Limb (tissue), 2 donors: ENCODE data around the gene CBX1.
A peak's percentile ranks its signal among the peaks of the same experiment; 100 is the strongest.
"Not testable (repeated sequence)": the region's sequence is repeated elsewhere in the genome, so short reads cannot be mapped to it uniquely, and the experiment has no call there.

ENCODE experiments used
- DNase-seq, 2 donors: peaks; one replicate each; pipeline ENCODE4 v3.0.0-alpha.2; 2016; ENCODE audit errors: extremely low spot score in 2 of 2

Gene CBX1

GRCh38 chr17:48123776-48124388, 22.6 kb upstream of the CBX1 start:
- no peak for DNase-seq

GRCh38 chr17:48123111-48123510, 21.8 kb upstream of the CBX1 start:
- no peak for DNase-seq

GRCh38 chr17:48122665-48123045, 21.4 kb upstream of the CBX1 start:
- no peak for DNase-seq

- no peak for DNase-seq
These were observed 20.8 kb upstream of the CBX1 start for GRCh38 chr17:48121923-48122664.

GRCh38 chr17:48113201-48113676, 12.0 kb upstream of the CBX1 start:
- no peak for DNase-seq

- DNase-seq = no peak
These were observed 10.6 kb upstream of the CBX1 start for GRCh38 chr17:48111937-48112241.

- DNase-seq = no peak
These were observed 9.5 kb upstream of the CBX1 start for GRCh38 chr17:48110761-48111160.

- DNase-seq = peak; percentile 84 to 92
These were observed 6.1 kb upstream of the CBX1 start, which contains the start of gene SNX11 for GRCh38 chr17:48107137-48108055. Gene SNX11 (plus strand): TSS chr17:48107766. CDS start chr17:48112044, 4,278 bp downstream.

- DNase-seq = no peak
These were observed 5.5 kb upstream of the CBX1 start for GRCh38 chr17:48106802-48107136.

GRCh38 chr17:48104440-48104839, 3.2 kb upstream of the CBX1 start:
- no peak for DNase-seq

GRCh38 chr17:48102798-48103715, 1.8 kb upstream of the CBX1 start:
- no peak for DNase-seq

GRCh38 chr17:48102043-48102750, 919 bp upstream of the CBX1 start:
- DNase-seq = no peak

GRCh38 chr17:48100591-48101011, 677 bp downstream of the CBX1 start:
- peak; percentile 65 to 84 for DNase-seq

- DNase-seq = no peak
These were observed 1.1 kb downstream of the CBX1 start for GRCh38 chr17:48100160-48100559.

- DNase-seq = no peak
These were observed 5.7 kb downstream of the CBX1 start for GRCh38 chr17:48095611-48096010.

GRCh38 chr17:48093341-48094045, 7.8 kb downstream of the CBX1 start:
- DNase-seq = no peak

GRCh38 chr17:48084932-48085331, 16.3 kb downstream of the CBX1 start:
- DNase-seq = no peak

GRCh38 chr17:48081858-48082257, 19.4 kb downstream of the CBX1 start:
- DNase-seq = no peak

GRCh38 chr17:48077152-48077551, 24.1 kb downstream of the CBX1 start:
- not testable (repeated sequence) for DNase-seq
